ENCODE results near the gene RNF212. TPM values are rescaled to one million over a fixed set of nuclear protein-coding genes. Genes with fewer than 3 reads are reported as not detected.

The RNF212 gene
- total RNA-seq, 2 donors from 2014 or later: 7.1 to 15.3 TPM

GRCh38 chr4:1087371-1087770, 26.0 kb downstream of the RNF212 start:
- H3K27me3 ChIP-seq (replicated peaks; ENCODE audit: insufficient read depth): no peaks in the 10 kb centered on the region
- H3K36me3 ChIP-seq: no peaks in the 10 kb centered on the region
- no peaks in the 10 kb centered on the region for H3K4me1 ChIP-seq (replicated peaks)
- intact Hi-C loops (cut with DNase I): no loop called here
- no peak for TF ChIP-seq CTCF (IDR thresholded peaks at IDR 0.05)
- TF ChIP-seq POLR2A (IDR thresholded peaks at IDR 0.05): no peak
- DNase-seq (ENCODE audit: low spot score): no peak
- H3K27ac ChIP-seq: no peak overlapping the region
- no peaks in the 10 kb centered on the region for H3K9me3 ChIP-seq
- H3K4me3 ChIP-seq: no peak overlapping the region

- DNase-seq (ENCODE audit: low spot score): no peak
- intact Hi-C loops (cut with DNase I): no loop called here
- WGBS: 72% methylated on average over 7 of the region's 8 CpGs
Measured at GRCh38 chr4:1086011-1086410, 27.4 kb downstream of the RNF212 start.

GRCh38 chr4:1085404-1085799, 28.0 kb downstream of the RNF212 start:
- H3K4me3 ChIP-seq: no peak overlapping the region
- TF ChIP-seq POLR2AphosphoS5 (IDR thresholded peaks at IDR 0.05): no peak
- no peak for TF ChIP-seq POLR2A (IDR thresholded peaks at IDR 0.05)
- no peak for TF ChIP-seq CTCF (IDR thresholded peaks at IDR 0.05)
- no peaks in the 10 kb centered on the region for H3K36me3 ChIP-seq
- intact Hi-C loops (cut with DNase I): no loop called here
- no peaks in the 10 kb centered on the region for H3K9me3 ChIP-seq
- H3K27me3 ChIP-seq (replicated peaks; ENCODE audit: insufficient read depth): no peaks in the 10 kb centered on the region
- no peak overlapping the region for H3K27ac ChIP-seq
- DNase-seq (ENCODE audit: low spot score): no peak
- WGBS: 92% methylated on average over 7 of the region's 7 CpGs
- H3K4me1 ChIP-seq (replicated peaks): no peaks in the 10 kb centered on the region

More at GRCh38 chr4:1086011-1086410, 27.4 kb downstream of the RNF212 start:
- Histone ChIP-seq H3K27ac (no peak overlapping the region), H3K27me3 (replicated peaks; ENCODE audit: insufficient read depth) (no peaks in the 10 kb centered on the region), H3K4me1 (replicated peaks) (no peaks in the 10 kb centered on the region), H3K4me3 (no peak overlapping the region), H3K9me3 (no peaks in the 10 kb centered on the region), H3K36me3 (no peaks in the 10 kb centered on the region)
- TF ChIP-seq CTCF (IDR thresholded peaks at IDR 0.05) (no peak), POLR2AphosphoS5 (IDR thresholded peaks at IDR 0.05) (no peak), POLR2A (IDR thresholded peaks at IDR 0.05) (no peak)

- intact Hi-C loops (cut with DNase I): no loop called here
Measured at GRCh38 chr4:1084796-1085403, 28.5 kb downstream of the RNF212 start.

More at GRCh38 chr4:1084796-1085403, 28.5 kb downstream of the RNF212 start:
- Histone ChIP-seq H3K9me3 (no peaks in the 10 kb centered on the region), H3K4me1 (replicated peaks) (no peaks in the 10 kb centered on the region), H3K27ac (no peak overlapping the region), H3K36me3 (no peaks in the 10 kb centered on the region), H3K27me3 (replicated peaks; ENCODE audit: insufficient read depth) (no peaks in the 10 kb centered on the region), H3K4me3 (no peak overlapping the region)
- WGBS: 81% methylated on average over 13 of the region's 13 CpGs
- TF ChIP-seq CTCF (IDR thresholded peaks at IDR 0.05): no peak
- TF ChIP-seq POLR2A (IDR thresholded peaks at IDR 0.05): no peak
- no peak for TF ChIP-seq POLR2AphosphoS5 (IDR thresholded peaks at IDR 0.05)
- DNase-seq (ENCODE audit: low spot score): no peak
